HUDEP-2 (cell line): ENCODE measurements around the gene EN2.

ENCODE experiments used
- DNase-seq, 76 experiments: peaks; one replicate each; lab custom pipeline; 2025; ENCODE audit not compliant: unreplicated experiment in 76 of 76; lab: John Stamatoyannopoulos, UW

The EN2 gene

DNA sequence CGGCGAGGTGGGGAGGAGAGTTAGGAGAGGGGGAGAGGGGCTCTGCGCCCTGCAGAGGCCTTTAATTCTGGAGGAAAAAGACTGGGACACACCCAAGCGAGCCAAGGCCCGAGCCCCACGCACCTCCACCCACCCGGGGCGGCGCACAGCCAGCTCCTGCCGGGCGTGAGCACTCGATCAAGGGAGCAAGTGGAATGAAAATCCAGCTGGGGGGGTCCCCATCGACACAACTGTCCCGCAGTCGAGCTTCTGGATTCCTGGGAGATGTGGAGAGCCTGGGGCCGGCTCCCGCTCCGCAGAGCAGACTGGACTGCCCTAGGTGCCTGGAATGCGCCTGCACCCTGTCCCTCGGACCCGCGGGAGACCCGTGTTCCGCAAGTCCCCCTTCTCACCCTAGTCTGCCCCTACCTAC, 7.4 kb upstream of the EN2 start:
- no peak for DNase-seq

GRCh38 chr7:155450970-155451801, 6.7 kb upstream of the EN2 start:
- no peak for DNase-seq

- DNase-seq: no peak
These were observed 6.1 kb upstream of the EN2 start for GRCh38 chr7:155451840-155452239.

- DNase-seq: no peak
These were observed 5.2 kb upstream of the EN2 start for GRCh38 chr7:155452505-155453295.

GRCh38 chr7:155453296-155454182, 4.4 kb upstream of the EN2 start:
- no peak for DNase-seq

DNA sequence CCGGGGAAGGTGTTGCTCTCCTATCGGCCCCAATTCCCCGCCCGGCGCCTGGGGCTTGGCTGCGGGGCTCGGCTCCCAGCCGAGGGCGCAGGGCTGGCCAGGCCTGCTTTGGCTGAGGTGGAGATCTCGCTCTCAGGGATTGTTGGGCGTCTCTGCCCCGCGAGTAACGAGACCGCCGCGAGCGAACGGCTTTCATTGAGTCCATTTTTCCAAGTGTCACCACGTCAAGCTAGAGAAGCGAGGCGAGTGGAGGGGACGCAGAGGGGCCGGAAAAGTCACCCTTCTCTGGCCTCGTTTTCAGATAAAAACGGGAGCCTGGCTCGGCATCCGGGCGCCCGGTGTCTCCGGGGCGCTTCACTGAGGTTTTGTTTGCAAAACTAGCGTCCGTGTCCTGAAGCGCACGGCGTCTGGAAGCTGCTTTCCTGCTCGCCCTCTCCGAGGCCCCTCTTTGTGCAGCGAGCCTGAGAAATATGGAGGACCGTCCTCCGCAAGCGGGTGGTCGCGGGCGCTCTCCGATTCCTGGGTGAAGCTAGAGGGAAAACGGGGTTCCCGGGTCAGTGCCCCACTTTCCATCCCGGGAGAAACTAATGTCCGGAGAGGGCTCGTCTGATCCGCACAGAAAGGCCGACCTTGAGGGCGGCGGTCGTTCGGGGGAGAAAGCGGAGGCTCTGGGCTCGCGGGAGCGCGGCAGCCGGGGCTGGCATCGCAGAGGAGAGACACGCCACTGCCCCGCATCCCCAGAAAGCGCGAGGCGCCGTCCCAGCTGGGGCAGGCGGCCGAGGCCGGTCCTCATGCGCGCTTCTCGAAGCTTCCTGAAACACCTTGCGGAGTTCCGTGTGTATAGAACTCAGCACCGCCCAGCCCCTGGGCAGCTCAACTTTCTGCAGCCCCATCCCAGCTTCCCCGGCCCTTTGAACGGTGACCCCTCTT, 3.5 kb upstream of the EN2 start:
- DNase-seq: no peak

- DNase-seq: no peak
These were observed 2.7 kb upstream of the EN2 start for GRCh38 chr7:155455132-155455693.

GRCh38 chr7:155455776-155456737, 1.9 kb upstream of the EN2 start:
- DNase-seq: no peak

DNA sequence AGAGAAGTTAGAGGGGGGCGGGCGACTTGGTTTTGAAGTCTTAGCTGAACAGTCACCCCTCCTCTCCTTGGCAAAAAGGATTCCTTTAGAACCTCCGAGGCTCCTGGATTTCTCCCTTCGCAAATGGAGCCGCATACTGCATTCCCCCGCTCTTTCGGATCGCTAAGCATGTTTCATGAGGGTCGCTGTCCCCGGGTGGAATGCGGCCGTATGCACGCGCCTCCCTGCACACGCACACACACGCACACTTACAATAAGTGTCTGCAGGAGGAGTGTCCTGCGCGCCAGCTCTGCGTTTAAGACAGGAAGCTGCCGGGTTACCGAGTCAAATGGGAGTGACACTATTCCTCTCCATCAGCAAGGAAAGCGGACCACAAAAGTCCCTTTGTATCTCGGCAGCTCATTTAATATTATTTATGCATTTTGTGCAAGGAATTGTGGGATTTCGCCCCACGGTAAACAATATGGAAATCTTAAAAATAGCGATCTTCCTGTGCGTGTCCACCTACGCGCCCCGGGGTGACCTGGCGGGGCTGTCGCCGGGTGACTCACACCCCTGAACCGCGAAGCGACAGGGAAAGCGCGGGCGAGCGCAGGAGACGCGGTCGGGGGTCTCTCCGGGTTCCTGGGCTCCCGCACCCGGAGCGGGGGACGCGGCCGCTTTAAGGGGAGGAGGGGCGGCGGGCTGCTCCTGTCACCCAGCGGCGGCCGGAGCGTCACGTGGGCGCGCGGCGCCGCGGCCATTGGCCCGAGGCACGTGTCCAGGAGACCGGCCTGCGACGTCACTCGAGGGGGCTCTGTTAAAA, 988 bp upstream of the EN2 start:
- DNase-seq: peak in 58 of 76 experiments; percentile 2 to 73 (median 46)

GRCh38 chr7:155457544-155458110, 302 bp upstream of the EN2 start:
- DNase-seq: peak in 5 of 76 experiments; percentile 6 to 36 (median 8)

- no peak for DNase-seq
These were observed 1.2 kb downstream of the EN2 start for GRCh38 chr7:155458878-155459699.

DNA sequence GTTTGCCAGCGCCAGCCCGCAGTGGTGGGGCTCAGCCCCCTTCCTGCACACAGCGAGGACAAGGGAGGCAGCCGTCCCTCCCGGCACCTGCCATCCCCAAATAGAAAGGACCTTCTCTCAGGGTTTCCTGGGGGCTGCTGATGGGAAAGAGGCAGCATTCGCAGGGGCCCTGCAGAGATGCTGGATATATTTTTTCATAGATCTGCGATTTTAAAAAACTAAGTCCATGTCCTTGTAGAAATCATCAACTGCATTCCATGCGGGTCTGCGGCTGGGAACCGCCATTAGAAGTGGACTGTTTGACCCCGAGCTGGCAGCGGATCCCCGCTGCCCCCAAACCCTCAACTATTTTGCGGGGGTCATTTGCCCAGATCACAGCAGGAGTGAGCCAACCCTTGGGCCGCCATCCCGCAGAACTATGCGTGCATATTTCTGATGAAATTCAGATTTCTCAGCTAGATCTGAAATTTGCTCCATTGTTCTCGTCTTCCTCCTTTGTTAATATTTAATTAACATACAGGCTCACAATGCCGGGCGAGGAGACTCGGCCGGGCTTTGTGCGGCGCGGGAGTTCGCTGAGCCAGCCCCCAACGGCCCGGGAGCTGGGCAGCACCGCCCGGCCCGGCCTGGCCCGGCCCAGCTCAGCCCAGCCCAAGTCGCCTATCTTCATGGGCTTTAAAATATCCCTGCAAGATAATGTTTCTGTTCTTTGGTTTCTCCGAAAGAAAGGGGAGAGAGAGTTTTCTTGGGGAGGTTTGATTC, 2.0 kb downstream of the EN2 start:
- DNase-seq: no peak

GRCh38 chr7:155460926-155461613, 3.1 kb downstream of the EN2 start:
- DNase-seq: no peak

GRCh38 chr7:155461631-155462030, 3.7 kb downstream of the EN2 start:
- no peak for DNase-seq

GRCh38 chr7:155462163-155462735, 4.3 kb downstream of the EN2 start:
- DNase-seq: no peak
